ENCODE measurements around the gene BBS9.

BBS9 gene

GRCh38 chr7:33220231-33220630 lies 90.9 kb downstream of the BBS9 start:
- Mint-ChIP-seq H3K4me3 (no peak overlapping the region), H3K27me3 (ENCODE audit: low read depth) (no peaks in the 10 kb centered on the region), H3K27ac (no peak overlapping the region), H3K9me3 (peaks cover 12% of the 10 kb centered on the region), H3K36me3 (ENCODE audit: low read depth) (peaks cover 21% of the 10 kb centered on the region), H3K4me1 (peaks cover 3% of the 10 kb centered on the region)
- no peak for TF ChIP-seq CTCF (IDR thresholded peaks at IDR 0.05; ENCODE audit: unreplicated experiment in 3 of 3)

- no peak overlapping the region for H3K4me3 Mint-ChIP-seq
- H3K9me3 Mint-ChIP-seq = peaks cover 8% of the 10 kb centered on the region
- no peak overlapping the region for H3K27ac Mint-ChIP-seq
- H3K36me3 Mint-ChIP-seq (ENCODE audit: low read depth) = peaks cover 17% of the 10 kb centered on the region
- TF ChIP-seq CTCF (IDR thresholded peaks at IDR 0.05; ENCODE audit: unreplicated experiment in 3 of 3) = no peak
- H3K27me3 Mint-ChIP-seq (ENCODE audit: low read depth) = no peaks in the 10 kb centered on the region
- peaks cover 3% of the 10 kb centered on the region for H3K4me1 Mint-ChIP-seq
Measured at GRCh38 chr7:33221390-33221789, 92.0 kb downstream of the BBS9 start.

GRCh38 chr7:33232632-33233145 lies 103.3 kb downstream of the BBS9 start:
- H3K27me3 Mint-ChIP-seq (ENCODE audit: low read depth) = no peaks in the 10 kb centered on the region
- peaks cover 4% of the 10 kb centered on the region for H3K9me3 Mint-ChIP-seq
- TF ChIP-seq CTCF (IDR thresholded peaks at IDR 0.05; ENCODE audit: unreplicated experiment in 3 of 3) = no peak
- no peak overlapping the region for H3K4me3 Mint-ChIP-seq
- peak overlapping the region in 2 of 3 experiments; percentile 26 to 74 for H3K27ac Mint-ChIP-seq
- H3K36me3 Mint-ChIP-seq (ENCODE audit: low read depth) = peaks cover 4% of the 10 kb centered on the region
- peaks cover 10% of the 10 kb centered on the region for H3K4me1 Mint-ChIP-seq

GRCh38 chr7:33233659-33234058 lies 104.3 kb downstream of the BBS9 start:
- Mint-ChIP-seq H3K9me3 (peaks cover 4% of the 10 kb centered on the region), H3K27ac (no peak overlapping the region), H3K36me3 (ENCODE audit: low read depth) (peaks cover 4% of the 10 kb centered on the region), H3K27me3 (ENCODE audit: low read depth) (no peaks in the 10 kb centered on the region), H3K4me1 (peaks cover 10% of the 10 kb centered on the region), H3K4me3 (no peak overlapping the region)
- TF ChIP-seq CTCF (IDR thresholded peaks at IDR 0.05; ENCODE audit: unreplicated experiment in 3 of 3) = no peak

- Mint-ChIP-seq H3K36me3 (ENCODE audit: low read depth) (no peaks in the 10 kb centered on the region), H3K4me3 (no peak overlapping the region), H3K9me3 (no peaks in the 10 kb centered on the region), H3K27ac (no peak overlapping the region), H3K4me1 (peaks cover 10% of the 10 kb centered on the region), H3K27me3 (ENCODE audit: low read depth) (no peaks in the 10 kb centered on the region)
- TF ChIP-seq CTCF (IDR thresholded peaks at IDR 0.05; ENCODE audit: unreplicated experiment in 3 of 3) = no peak
Measured at GRCh38 chr7:33237036-33237435, 107.7 kb downstream of the BBS9 start.

- no peaks in the 10 kb centered on the region for H3K27me3 Mint-ChIP-seq (ENCODE audit: low read depth)
- peaks cover 31% of the 10 kb centered on the region for H3K4me1 Mint-ChIP-seq
- no peaks in the 10 kb centered on the region for H3K9me3 Mint-ChIP-seq
- TF ChIP-seq CTCF (IDR thresholded peaks at IDR 0.05; ENCODE audit: unreplicated experiment in 3 of 3) = peak; percentile 72 to 84 (median 72)
- H3K27ac Mint-ChIP-seq = peak overlapping the region; percentile 64 to 81 (median 67)
- no peak overlapping the region for H3K4me3 Mint-ChIP-seq
- H3K36me3 Mint-ChIP-seq (ENCODE audit: low read depth) = no peaks in the 10 kb centered on the region
Measured at GRCh38 chr7:33243319-33243881, 114.0 kb downstream of the BBS9 start.

Measured in nephron (organoid).